Testis (tissue), 3 donors: Measurements from ENCODE around the gene EMILIN2. TPM values are rescaled to one million over a fixed set of nuclear protein-coding genes. Genes with fewer than 3 reads are reported as not detected.

Experiments
- DNase-seq: peaks from one replicate; pipeline ENCODE4 v3.0.0-alpha.2; 2019
- H3K27ac ChIP-seq, 2 donors: fragments of 200-600 bp; sonication (generic); one replicate each; pipeline ENCODE4 v1.5.1; 2019
- H3K27me3 ChIP-seq: fragments of 200-600 bp; sonication (generic); one replicate; pipeline ENCODE4 v1.5.1; 2019
- H3K36me3 ChIP-seq: fragments of 200-600 bp; sonication (generic); one replicate; pipeline ENCODE4 v1.5.1; 2017; ENCODE audit warnings: low read depth; ENCODE audit errors: missing control alignments
- H3K4me1 ChIP-seq: fragments of 200-600 bp; sonication (generic); one replicate; pipeline ENCODE4 v1.5.1; 2019
- H3K4me3 ChIP-seq, 2 donors: fragments of 200-600 bp; sonication (generic); one replicate each; pipeline ENCODE4 v1.5.1; 2017 to 2019
- H3K9me3 ChIP-seq: fragments of 200-600 bp; sonication (generic); one replicate; pipeline ENCODE4 v1.5.1; 2017
- CTCF ChIP-seq, 3 experiments: fragments of 450-650 bp in 2 of 3; fragments of 200-600 bp in 1 of 3; sonication (generic) in 1 of 3; IDR thresholded peaks; one replicate each; pipeline ENCODE4 v1.5.1; 2016 to 2019; ENCODE audit warnings: antibody characterized with exemption in 3 of 3, mild to moderate bottlenecking in 2 of 3, moderate library complexity in 1 of 3
- POLR2A ChIP-seq: fragments of 450-650 bp; IDR thresholded peaks from one replicate; pipeline ENCODE4 v1.6.1; 2017; ENCODE audit warnings: antibody characterized with exemption, mild to moderate bottlenecking, moderate library complexity
- WGBS, 2 donors: methylation state at CpG; one replicate each; pipeline ENCODE4 v1.1.5; 2018; 5-methylcytosine and 5-hydroxymethylcytosine counted together
- intact Hi-C: fragments of 100-400 bp; cut with DNase I; formaldehyde crosslinking; loops from one replicate; pipeline ENCODE4 v1.15.1; 2023; ENCODE audit warnings: low total_unique reads
- polyA plus RNA-seq: library from polyadenylated mRNA; stranded (reverse); fragments of 350-450 nt; fragmentation: Illumina TruSeq; extraction: RNeasy Lipid Tissue Mini Kit (QIAGEN cat#74804); gene quantifications from one replicate; pipeline ENCODE4 v1.2.3, GENCODE V29; 2014; ENCODE audit warnings: low read depth, low replicate concordance; ENCODE audit not compliant: insufficient read depth
- total RNA-seq, 2 donors: library from RNA; depleted of rRNA; stranded (reverse); fragments of >200 nt; gene quantifications; one replicate each; pipeline ENCODE4 v1.2.3, GENCODE V29; 2016

The EMILIN2 gene
- total and polyA plus RNA-seq, 3 donors from 2014 or later: 21.4 to 34.1 (median 26.4) TPM

GRCh38 chr18:2811416-2811815 is 35.4 kb upstream of the EMILIN2 start:
- Histone ChIP-seq H3K27ac (no peak overlapping the region), H3K9me3 (no peaks in the 10 kb centered on the region), H3K27me3 (no peaks in the 10 kb centered on the region), H3K36me3 (no peaks in the 10 kb centered on the region), H3K4me3 (no peak overlapping the region), H3K4me1 (no peaks in the 10 kb centered on the region)
- intact Hi-C loops: no loop called here
- 98 to 100% methylated on average over 1 of the region's 1 CpG for WGBS, 2 donors
- DNase-seq: no peak
- no peak for TF ChIP-seq CTCF (IDR thresholded peaks at IDR 0.05)
- TF ChIP-seq POLR2A: no peak

GRCh38 chr18:2814928-2815327 is 31.9 kb upstream of the EMILIN2 start:
- no peaks in the 10 kb centered on the region for H3K4me1 ChIP-seq
- H3K9me3 ChIP-seq: no peaks in the 10 kb centered on the region
- TF ChIP-seq POLR2A: no peak
- TF ChIP-seq CTCF (IDR thresholded peaks at IDR 0.05): no peak
- no peaks in the 10 kb centered on the region for H3K27me3 ChIP-seq
- no peak overlapping the region for H3K27ac ChIP-seq
- H3K4me3 ChIP-seq: no peak overlapping the region
- intact Hi-C loops: no loop called here
- no peak for DNase-seq
- no peaks in the 10 kb centered on the region for H3K36me3 ChIP-seq
- WGBS, 2 donors: 88 to 92% methylated on average over 2 of the region's 2 CpGs

GRCh38 chr18:2818281-2818680 is 28.5 kb upstream of the EMILIN2 start:
- TF ChIP-seq CTCF (IDR thresholded peaks at IDR 0.05) (no peak), POLR2A (no peak)
- intact Hi-C loops: no loop called here
- H3K36me3 ChIP-seq: no peaks in the 10 kb centered on the region

GRCh38 chr18:2821695-2822094 is 25.1 kb upstream of the EMILIN2 start:
- Histone ChIP-seq H3K9me3 (no peaks in the 10 kb centered on the region), H3K4me3 (no peak overlapping the region), H3K27ac (no peak overlapping the region), H3K36me3 (no peaks in the 10 kb centered on the region), H3K4me1 (no peaks in the 10 kb centered on the region), H3K27me3 (no peaks in the 10 kb centered on the region)
- 95 to 96% methylated on average over 2 of the region's 2 CpGs for WGBS, 2 donors
- no peak for TF ChIP-seq POLR2A
- TF ChIP-seq CTCF (IDR thresholded peaks at IDR 0.05): no peak
- intact Hi-C loops: no loop called here
- no peak for DNase-seq

More at GRCh38 chr18:2818281-2818680, 28.5 kb upstream of the EMILIN2 start:
- Histone ChIP-seq H3K4me1 (no peaks in the 10 kb centered on the region), H3K27me3 (no peaks in the 10 kb centered on the region), H3K9me3 (no peaks in the 10 kb centered on the region), H3K27ac (no peak overlapping the region), H3K4me3 (no peak overlapping the region)
- no peak for DNase-seq

GRCh38 chr18:2822213-2822921 is 24.4 kb upstream of the EMILIN2 start:
- no peaks in the 10 kb centered on the region for H3K36me3 ChIP-seq
- 82 to 85% methylated on average over 6 of the region's 6 CpGs for WGBS, 2 donors
- H3K9me3 ChIP-seq: no peaks in the 10 kb centered on the region
- no peaks in the 10 kb centered on the region for H3K27me3 ChIP-seq
- TF ChIP-seq CTCF (IDR thresholded peaks at IDR 0.05): no peak
- no peak for TF ChIP-seq POLR2A
- no peak overlapping the region for H3K4me3 ChIP-seq
- H3K4me1 ChIP-seq: no peaks in the 10 kb centered on the region
- intact Hi-C loops: no loop called here
- no peak overlapping the region for H3K27ac ChIP-seq
- no peak for DNase-seq
